ENCODE measurements around the gene PALM3.

DNA sequence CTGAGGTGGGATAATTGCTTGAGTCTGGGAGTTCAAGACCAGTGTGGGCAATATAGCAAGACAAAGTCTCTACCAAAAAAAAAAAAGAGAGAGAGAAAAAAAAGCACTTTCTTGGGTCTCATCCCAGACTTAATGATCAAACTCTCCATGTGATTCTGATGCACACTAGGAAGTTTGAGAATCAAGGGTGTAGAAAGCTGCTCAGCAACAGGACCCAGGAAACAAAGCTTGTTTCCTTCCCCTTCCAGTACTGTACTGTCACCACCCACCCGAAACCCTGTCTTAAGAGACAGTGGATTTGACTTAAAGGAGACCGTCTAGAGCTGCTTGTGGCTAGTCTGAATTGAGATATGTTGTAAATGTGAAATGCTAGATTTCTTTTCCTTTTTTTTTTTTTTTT lies 16.5 kb upstream of the PALM3 start:
- TF ChIP-seq CTCF (IDR thresholded peaks at IDR 0.05 in 2 of 3, conservative IDR thresholded peaks at IDR 0.05 in 1 of 3; ENCODE audit: borderline replicate concordance in 1 of 3, insufficient read depth in 1 of 3, low read depth in 2 of 3, low read length in 2 of 3) (no peak), SIN3A (IDR thresholded peaks at IDR 0.05; ENCODE audit: low read depth) (no peak), POLR2A (IDR thresholded peaks at IDR 0.05; ENCODE audit: borderline replicate concordance, extremely low read depth, insufficient read depth, insufficient read length) (no peak), ZBTB33 (IDR thresholded peaks at IDR 0.05; ENCODE audit: extremely low read depth, insufficient replicate concordance, low read length) (no peak), RAD21 (IDR thresholded peaks at IDR 0.05; ENCODE audit: low read depth) (no peak), SP1 (IDR thresholded peaks at IDR 0.05; ENCODE audit: low read depth) (no peak)

All from HCT116 (cell line).